ENCODE data around the gene ZNF514.

DNA sequence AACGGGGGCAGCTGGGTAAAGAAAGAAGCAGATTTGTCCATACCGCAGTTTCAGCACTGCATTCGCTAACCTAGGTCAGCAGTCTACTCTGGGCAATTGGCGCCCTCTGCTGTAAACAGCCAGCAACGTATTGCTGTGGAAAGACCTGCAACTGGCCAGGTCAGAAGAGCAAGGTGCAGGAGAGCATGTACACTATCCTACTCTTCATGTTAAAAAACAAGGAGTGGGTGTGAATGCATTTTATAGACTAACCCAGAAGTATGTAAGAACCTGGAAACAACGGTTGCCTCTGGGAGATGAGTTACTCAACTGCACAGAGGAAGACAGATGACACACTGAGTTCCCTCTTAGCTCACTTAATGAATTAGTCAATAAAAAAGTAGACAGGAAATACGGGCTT lies 44.2 kb downstream of the ZNF514 start:
- TF ChIP-seq POLR2AphosphoS5 (IDR thresholded peaks at IDR 0.05; ENCODE audit: low read depth, low read length) = no peak
- TF ChIP-seq TCF7L2 (IDR thresholded peaks at IDR 0.05; ENCODE audit: low read depth, low read length) = no peak

All from Panc1 (cell line).